ENCODE data around the gene PIGS.
A peak's percentile ranks its signal among the peaks of the same experiment; 100 is the strongest.

The PIGS gene

DNA sequence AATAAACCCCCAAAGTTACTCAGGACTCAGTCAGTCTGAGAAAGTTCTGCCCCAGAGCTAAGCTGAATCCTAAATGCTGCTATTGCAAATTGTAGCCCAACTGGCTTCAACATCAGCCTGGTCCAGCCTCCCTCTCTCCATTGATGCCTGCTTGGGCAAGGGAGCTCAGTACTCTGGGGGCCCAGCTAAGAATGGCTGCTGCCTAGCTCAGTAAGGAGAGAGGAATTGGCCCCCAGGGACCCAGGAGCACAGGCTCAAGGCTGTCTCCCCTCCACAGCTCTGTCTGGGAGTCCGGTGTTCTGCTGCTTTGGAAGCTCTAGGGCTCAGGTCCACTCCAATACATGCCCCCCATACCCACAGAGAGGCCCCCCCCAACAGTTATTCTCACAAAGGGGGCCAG is 20.5 kb downstream of the PIGS start:
- DNase-seq = no peak

GRCh38 chr17:28549236-28550132 is 21.8 kb downstream of the PIGS start:
- peak; percentile 67 to 86 (median 80) for DNase-seq

- DNase-seq = no peak
Observed at GRCh38 chr17:28548417-28549130, 22.8 kb downstream of the PIGS start.

DNA sequence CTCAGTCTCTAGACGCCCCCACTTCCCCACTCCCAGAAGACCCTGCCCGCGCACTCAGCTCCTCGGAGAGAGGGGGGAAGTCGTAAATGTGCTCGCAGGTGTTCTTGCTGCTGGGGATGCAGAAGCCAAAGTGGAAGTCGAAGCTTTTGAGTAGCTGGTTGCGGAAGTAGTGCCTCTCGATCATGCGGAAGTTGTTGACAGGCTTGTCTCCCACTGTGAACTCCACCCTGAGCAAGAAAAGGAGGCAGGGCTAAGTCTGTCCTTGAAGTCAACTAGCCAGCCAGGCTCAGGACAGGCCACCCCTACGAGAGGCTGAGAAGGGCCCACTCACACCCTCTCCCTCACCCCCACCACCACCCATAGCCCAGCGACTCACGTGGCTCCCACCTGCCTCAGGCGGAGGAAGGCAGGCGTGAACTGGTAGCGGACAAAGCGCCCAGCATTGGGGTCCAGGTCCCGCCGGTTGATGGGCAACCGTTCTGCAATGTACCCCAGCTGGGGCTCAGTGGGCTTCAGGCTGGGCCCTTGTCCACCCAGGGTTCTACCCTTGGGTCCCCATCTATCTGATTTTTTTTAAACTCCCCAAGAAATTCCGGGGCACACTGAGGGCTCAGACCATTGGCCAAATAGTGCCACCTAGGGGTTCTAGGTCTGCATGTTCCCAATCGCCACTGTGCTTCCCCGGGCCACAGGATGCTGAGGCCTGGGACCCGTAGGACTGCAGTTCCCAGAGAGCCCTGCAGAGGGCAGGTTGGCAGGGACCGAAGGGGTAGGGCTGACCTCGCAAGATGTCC is 23.5 kb downstream of the PIGS start:
- DNase-seq = peak; percentile 80 to 92 (median 88)

- DNase-seq = no peak
Observed at GRCh38 chr17:28547096-28547622, 24.2 kb downstream of the PIGS start.

DNA sequence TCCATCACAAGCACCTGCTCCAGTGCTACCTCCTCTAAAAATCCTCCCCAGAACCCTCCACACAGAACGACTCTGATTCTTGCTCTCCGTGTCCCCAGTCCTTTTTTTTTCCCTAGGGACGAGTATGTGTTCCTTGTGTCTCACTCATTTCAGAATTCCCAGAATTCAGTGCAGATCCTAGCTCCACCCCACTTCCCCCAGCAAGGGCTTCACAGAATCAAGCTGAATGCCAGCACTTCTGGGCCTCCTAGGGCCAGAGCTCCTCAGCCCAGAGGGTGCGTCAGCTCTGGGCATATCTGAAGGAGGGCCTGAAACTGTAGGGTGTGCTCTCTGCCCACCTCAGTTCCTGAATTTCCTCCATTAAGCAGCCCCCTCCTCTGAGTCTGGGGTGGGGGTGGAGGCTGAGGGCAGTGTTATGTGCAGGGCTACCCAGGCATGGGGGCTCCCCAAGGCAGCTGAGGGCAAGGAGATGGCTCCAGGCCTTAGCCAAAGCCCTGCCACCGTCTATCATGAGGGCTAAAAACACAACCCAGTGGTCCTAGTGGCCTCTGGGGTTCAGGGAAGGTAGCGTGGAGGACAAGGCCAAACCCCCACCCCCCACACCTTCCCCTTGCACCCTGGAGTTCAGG is 25.4 kb downstream of the PIGS start:
- DNase-seq = no peak

- DNase-seq = no peak
Observed at GRCh38 chr17:28545141-28545503, 26.2 kb downstream of the PIGS start.

- DNase-seq = no peak
Observed at GRCh38 chr17:28544402-28545140, 26.8 kb downstream of the PIGS start.

DNA sequence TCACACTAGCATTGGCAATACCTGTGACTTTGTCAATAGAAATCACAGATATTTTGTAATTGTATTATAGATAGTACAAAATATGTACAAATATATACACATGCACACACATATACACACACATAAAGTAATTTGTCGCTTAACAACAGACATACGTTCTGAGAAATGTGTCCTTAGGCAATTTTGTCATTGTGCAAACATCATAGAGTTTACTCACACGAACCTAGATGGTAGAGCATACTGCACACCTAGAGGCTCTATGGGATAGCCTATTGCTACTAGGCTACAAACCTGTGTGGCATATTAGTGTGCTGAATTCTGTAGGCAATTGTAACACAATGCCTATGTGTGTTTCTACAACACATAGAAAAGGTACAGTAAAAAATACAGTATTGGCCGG is 29.9 kb downstream of the PIGS start:
- DNase-seq = no peak

DNA sequence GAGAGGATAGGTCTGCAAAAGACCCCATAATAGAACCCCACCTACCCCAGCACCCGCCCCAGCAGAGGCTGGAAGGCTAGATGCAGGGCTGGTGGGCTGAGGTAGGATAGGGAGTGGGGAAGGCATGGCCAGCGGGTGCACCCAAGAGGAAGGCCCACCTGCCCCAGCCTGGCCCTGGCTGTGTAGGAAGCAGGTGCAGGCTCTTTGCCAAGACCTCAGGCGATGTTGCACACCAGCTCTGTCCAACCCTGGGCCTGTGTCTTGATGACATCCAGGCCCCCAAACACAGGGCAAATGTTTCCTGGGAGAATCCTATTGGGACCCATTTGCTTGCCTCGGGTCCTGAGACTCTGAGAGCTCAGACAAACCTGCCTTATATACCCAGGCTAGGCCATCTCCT is 31.1 kb downstream of the PIGS start:
- no peak for DNase-seq

DNA sequence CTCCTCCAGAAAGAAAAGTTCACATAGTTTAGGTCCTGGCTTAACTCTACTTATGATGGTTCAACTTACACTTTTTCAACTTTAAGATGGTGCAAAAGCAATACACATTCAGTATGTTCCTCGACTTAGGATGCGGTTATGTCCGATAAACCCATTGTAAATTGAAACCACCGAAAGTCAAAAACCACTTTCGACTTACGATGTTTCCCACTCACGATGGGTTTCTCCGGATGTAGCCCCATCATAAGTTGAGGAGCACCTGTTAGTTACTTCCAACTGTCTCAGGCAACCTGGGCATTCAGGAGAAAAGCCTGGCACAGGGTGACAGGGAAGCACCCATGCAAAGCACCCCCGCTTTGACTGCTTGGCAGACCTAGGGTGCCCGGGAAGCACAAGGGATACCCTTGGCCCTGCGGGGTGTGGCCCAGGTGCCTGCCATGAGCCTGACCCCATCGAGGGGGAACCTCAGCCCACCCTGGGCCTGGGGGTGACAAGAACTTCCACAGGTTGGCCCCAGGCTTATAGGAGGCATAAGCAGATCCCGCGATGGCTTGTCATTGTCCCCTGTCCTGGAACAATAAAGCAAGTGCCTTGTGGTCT is 32.9 kb downstream of the PIGS start:
- no peak for DNase-seq

DNA sequence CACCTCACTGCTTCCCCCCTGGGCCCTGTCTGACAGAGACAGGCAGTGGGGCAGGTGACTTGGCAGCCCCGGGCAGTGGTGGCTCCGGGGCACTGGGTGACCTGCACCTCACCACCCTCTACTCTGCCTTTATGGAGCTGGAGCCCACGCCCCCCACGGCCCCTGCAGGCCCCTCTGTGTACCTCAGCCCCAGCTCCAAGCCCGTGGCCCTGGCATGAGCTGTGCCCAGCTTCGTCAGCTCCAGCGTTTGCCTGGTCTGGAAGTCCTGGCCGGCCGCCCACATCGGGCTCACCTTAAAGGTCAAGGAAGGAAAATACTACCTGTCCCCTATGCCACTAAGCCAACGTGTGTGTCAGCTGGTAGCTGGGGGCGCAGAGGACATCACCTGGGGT is 34.1 kb downstream of the PIGS start:
- DNase-seq = no peak

- DNase-seq = no peak
Observed at GRCh38 chr17:28536532-28537218, 34.6 kb downstream of the PIGS start.

- no peak for DNase-seq
Observed at GRCh38 chr17:28534740-28535375, 36.5 kb downstream of the PIGS start.

DNA sequence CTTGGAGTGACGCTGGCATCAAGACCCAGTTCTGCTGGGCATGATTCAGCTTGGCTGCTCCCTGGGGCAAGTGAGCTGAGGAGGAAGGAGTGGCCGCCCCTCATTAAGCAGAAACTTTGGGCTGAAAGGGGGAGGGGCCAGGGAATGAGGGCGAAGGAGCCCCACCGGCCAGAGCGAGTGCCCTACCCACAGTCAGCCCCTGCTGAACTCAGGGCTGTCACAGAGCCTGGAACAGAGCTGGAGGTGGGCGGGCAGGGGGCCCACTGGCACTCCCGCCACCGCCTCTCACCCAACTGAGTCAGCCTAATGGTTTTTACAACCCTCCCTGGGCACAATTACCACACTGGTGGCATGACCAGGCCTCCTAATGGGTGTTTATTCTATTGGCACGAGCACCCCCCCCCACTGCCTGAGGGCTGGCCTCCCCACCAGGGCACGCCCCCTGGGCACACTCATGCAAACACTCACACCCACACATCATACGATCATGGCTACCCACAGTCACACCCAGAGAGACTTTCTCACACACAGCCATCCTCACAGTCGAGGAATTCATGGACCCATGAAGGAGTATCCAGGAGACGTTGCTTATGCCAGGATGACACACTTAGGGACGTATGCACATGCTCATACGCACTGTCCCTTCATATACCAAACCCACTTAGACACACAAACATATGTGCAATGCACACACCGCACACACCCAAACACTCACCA is 38.1 kb downstream of the PIGS start:
- DNase-seq = no peak

- no peak for DNase-seq
Observed at GRCh38 chr17:28532050-28532960, 39.0 kb downstream of the PIGS start.

DNA sequence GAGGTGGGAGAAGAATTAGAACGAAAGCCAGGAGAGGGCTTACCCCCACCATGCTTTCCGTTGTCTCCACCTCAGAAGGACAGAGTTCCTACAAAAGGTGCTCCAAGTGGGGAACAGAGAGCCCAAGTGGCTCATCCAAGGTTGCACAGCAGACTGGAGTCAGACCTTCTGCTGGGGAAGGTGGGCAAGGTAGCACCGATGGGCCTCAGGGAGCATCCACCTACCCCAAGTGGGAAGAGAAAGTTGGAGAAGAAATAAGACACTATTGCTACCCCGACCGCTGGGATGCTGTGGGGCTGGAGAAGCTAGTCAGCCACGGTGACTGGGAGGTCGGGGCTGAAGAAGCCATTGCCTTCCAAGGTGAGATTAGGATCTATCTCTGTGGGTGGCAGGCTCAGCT is 40.4 kb downstream of the PIGS start:
- DNase-seq = no peak

DNA sequence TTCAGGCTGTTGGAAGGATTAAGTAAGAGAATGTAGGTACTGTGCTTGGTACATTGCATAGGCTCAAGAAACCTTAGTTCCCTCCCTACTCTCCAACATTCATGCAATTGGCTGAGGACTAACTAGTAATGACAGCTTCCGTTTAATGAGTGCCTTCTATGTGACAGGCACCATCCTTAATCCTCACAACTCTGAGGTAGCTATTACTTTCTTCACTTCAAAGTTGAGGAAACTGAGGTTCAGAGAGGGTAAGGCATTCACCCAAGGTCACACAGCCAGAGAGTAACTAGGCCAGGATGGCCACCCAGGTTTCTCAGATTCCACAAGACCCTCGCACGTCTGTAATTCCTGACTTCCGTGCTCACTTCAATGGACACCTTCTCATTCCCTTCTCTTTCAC is 41.1 kb downstream of the PIGS start:
- no peak for DNase-seq
